Ishikawa (cell line): Measurements from ENCODE around the gene KMO.

Source experiments
- CEBPB ChIP-seq: IDR thresholded peaks from 2 replicates; pipeline ENCODE4 v1.6.1; 2012
- EP300 ChIP-seq: IDR thresholded peaks from 2 replicates; pipeline ENCODE4 v1.6.1; 2012; ENCODE audit warnings: borderline replicate concordance
- MAX ChIP-seq: IDR thresholded peaks from 2 replicates; pipeline ENCODE4 v1.6.1; 2012
- NFIC ChIP-seq: IDR thresholded peaks from 2 replicates; pipeline ENCODE4 v1.6.1; 2012
- RAD21 ChIP-seq: IDR thresholded peaks from 2 replicates; pipeline ENCODE4 v1.6.1; 2012; ENCODE audit warnings: low read depth
- REST ChIP-seq: IDR thresholded peaks from 2 replicates; pipeline ENCODE4 v1.6.1; 2012; ENCODE audit warnings: low read depth, mild to moderate bottlenecking
- TAF1 ChIP-seq: IDR thresholded peaks from 2 replicates; pipeline ENCODE4 v1.6.1; 2012; ENCODE audit warnings: low read depth, mild to moderate bottlenecking
- YY1 ChIP-seq: IDR thresholded peaks from 2 replicates; pipeline ENCODE4 v1.6.1; 2012; ENCODE audit warnings: low read depth

GRCh38 chr1:241638099-241638682 lies 106.0 kb downstream of the KMO start:
- TF ChIP-seq YY1 = no peak
- TF ChIP-seq EP300 = no peak
- no peak for TF ChIP-seq TAF1
- TF ChIP-seq MAX = no peak
- no peak for TF ChIP-seq REST
- TF ChIP-seq CEBPB = no peak
- no peak for TF ChIP-seq RAD21
- TF ChIP-seq NFIC = no peak
